ENCODE measurements around the gene BPTF.
A peak's percentile ranks its signal among the peaks of the same experiment; 100 is the strongest.

GRCh38 chr17:67779098-67779672 lies 46.1 kb upstream of the BPTF start:
- TF ChIP-seq CTCF (IDR thresholded peaks at IDR 0.05; ENCODE audit: poor library complexity) = peak; percentile 63
- no peak for TF ChIP-seq EZH2 (IDR thresholded peaks at IDR 0.05; ENCODE audit: borderline replicate concordance)
